BE2C (cell line): Measurements from ENCODE around the gene ZNF230. TPM values are rescaled to one million over a fixed set of nuclear protein-coding genes. Genes with fewer than 3 reads are reported as not detected.

Experiments used
- DNase-seq: peaks from one replicate; pipeline ENCODE4 v3.0.0-alpha.2; 2020
- H3K27me3 ChIP-seq: fragments of 250-450 bp; sonication (Bioruptor Pico); 2 replicates; pipeline ENCODE4 v1.5.1; 2020; ENCODE audit warnings: mild to moderate bottlenecking
- H3K36me3 ChIP-seq: fragments of 250-450 bp; sonication (Bioruptor Pico); 2 replicates; pipeline ENCODE4 v1.5.1; 2020; ENCODE audit warnings: mild to moderate bottlenecking
- H3K4me1 ChIP-seq: fragments of 250-450 bp; sonication (Bioruptor Pico); 2 replicates; pipeline ENCODE4 v1.5.1; 2020
- H3K4me3 ChIP-seq: 2 replicates; pipeline ENCODE4 v1.5.1; 2011; ENCODE audit warnings: low read depth, low read length
- H3K9me3 ChIP-seq: fragments of 250-450 bp; sonication (Bioruptor Pico); 2 replicates; pipeline ENCODE4 v1.5.1; 2020
- polyA plus RNA-seq: library from polyadenylated mRNA; unstranded; fragments of >200 nt; gene quantifications from one replicate; pipeline ENCODE4 v1.2.1, GENCODE V29; 2012; ENCODE audit warnings: low read depth, missing spikeins; ENCODE audit not compliant: insufficient read length, insufficient read depth
- TF ChIP-seq, protein P1 (sequence below): IDR thresholded peaks from 2 replicates; pipeline ENCODE4 v1.5.1; 2012; ENCODE audit warnings: mild to moderate bottlenecking, low read depth, low read length

The ZNF230 gene
- polyA plus RNA-seq = 1.2 TPM

DNA sequence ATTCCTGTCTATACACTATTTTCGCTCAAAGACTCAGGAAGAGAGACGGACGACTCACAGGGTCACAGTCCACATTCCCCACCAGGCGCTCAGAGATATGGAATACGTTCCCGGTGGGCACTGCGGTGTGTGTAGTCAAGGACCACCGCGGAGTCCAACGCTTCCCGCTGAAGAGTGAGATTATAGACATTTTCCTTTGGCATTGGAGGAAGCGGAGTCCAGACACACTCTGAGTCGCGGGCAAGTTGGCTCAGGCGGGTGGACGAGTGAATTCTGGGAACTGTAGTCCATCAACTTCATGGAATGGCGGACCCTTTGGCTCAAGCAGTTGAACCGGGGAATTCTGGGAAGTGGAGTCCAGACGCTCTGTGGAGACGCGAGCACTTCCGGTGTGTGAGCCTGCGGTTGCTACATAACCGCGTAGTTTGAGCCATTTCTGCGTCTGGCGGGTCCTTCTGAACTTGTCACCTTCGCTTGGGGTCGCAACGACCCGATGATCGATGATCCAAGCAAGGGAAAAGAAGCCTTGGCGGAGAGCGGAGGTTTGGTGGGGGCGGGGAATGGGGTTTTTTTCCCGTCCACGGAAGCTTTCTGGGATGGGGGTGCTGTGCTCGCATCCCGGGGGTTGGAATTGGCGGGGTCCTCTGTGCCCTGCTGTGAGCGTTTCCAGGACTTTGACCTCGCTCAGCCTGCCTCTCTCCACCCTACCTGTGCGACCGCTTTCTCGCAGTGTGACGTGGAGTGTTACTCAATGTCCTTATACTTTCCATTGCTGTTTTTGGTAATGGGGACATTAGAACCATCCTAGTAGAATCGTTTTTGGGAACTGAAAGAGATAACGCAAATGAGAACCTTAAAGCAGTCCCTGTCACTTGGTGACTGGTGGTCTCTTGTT, at the start of gene ZNF230:
TSS of gene ZNF230 (plus strand) at position 392 of the 895 bp plus-strand sequence. CDS start 4,122 bp downstream, outside the sequence.
- no peaks in the 10 kb centered on the region for H3K27me3 ChIP-seq
- peak within 1 kb of the TSS; percentile 91 for H3K4me3 ChIP-seq
- H3K9me3 ChIP-seq = no peaks in the 10 kb centered on the region
- no peaks in the 10 kb centered on the region for H3K4me1 ChIP-seq
- TF ChIP-seq, protein P1, sequence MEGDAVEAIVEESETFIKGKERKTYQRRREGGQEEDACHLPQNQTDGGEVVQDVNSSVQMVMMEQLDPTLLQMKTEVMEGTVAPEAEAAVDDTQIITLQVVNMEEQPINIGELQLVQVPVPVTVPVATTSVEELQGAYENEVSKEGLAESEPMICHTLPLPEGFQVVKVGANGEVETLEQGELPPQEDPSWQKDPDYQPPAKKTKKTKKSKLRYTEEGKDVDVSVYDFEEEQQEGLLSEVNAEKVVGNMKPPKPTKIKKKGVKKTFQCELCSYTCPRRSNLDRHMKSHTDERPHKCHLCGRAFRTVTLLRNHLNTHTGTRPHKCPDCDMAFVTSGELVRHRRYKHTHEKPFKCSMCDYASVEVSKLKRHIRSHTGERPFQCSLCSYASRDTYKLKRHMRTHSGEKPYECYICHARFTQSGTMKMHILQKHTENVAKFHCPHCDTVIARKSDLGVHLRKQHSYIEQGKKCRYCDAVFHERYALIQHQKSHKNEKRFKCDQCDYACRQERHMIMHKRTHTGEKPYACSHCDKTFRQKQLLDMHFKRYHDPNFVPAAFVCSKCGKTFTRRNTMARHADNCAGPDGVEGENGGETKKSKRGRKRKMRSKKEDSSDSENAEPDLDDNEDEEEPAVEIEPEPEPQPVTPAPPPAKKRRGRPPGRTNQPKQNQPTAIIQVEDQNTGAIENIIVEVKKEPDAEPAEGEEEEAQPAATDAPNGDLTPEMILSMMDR = no peak
- H3K36me3 ChIP-seq = peaks cover 1% of the 10 kb centered on the region; the same call in 1 of the 2 replicates
- peak; percentile 90 for DNase-seq

DNA sequence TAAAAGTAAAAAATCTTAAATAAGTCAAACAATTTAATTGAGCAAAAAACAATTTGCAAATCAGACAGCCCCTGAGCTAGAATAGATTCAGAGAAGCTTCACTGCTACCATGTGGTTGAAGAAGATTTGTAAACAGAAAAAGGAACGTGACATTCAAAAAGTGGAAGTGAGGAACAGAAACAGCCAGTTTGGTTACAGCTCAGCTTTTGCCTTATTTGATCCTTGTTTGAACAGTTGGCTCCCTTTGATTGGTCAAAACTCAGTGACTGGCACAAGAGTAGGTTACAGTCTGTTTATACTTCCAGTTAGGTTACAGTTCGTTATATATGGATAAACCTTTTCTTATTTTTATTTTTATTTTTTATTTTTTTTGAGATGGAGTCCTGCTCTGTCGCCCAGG, 45.9 kb upstream of the ZNF230 start:
- Histone ChIP-seq H3K4me1 (no peaks in the 10 kb centered on the region), H3K9me3 (no peaks in the 10 kb centered on the region; the same call in 1 of the 2 replicates), H3K27me3 (no peaks in the 10 kb centered on the region), H3K4me3 (no peak overlapping the region), H3K36me3 (no peaks in the 10 kb centered on the region; the same call in 1 of the 2 replicates)
- no peak for DNase-seq
- TF ChIP-seq, protein P1 = no peak

DNA sequence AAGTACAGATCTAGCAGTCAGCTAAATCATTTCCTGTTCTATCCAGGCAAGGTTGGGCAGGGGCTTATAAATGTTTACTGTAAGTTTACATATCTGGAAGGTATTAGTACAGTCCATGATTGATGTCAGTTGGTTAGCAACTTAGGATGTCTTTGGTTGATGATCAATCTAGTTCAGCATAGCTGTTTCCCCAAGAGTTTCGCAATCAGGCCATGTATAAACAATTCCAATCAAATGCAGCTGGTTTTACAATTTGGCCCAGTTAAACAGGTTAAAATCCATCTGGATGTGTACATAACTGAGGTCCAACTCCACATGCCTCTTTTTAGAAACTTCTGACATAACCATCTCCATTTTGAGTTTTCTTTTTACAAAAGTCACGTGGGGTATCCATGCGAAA, 44.9 kb upstream of the ZNF230 start:
- DNase-seq = no peak
- Histone ChIP-seq H3K4me1 (no peaks in the 10 kb centered on the region), H3K4me3 (no peak overlapping the region), H3K36me3 (no peaks in the 10 kb centered on the region; the same call in 1 of the 2 replicates), H3K27me3 (no peaks in the 10 kb centered on the region), H3K9me3 (no peaks in the 10 kb centered on the region; the same call in none of the 2 replicates)
- TF ChIP-seq, protein P1 = no peak

DNA sequence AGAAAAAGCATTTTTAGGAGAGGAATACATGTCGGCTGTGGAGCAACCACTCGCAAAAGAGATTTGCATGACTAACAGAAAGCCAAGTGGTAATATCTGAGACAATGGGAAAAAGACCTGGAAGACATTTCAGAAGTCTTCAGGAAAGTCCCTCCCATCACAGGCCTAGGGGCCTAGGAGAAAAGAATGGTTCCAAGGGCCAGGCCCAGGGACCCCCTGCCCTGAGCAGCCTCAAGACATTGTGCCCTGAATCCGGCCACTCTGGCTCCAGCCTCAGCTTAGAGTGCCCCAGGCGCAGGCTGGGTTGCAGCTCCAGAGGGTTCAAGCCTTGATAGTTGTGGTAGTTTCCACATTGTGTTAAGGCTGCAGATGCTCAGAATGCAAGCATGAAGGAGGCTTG, 42.3 kb upstream of the ZNF230 start:
- TF ChIP-seq, protein P1 = no peak
- Histone ChIP-seq H3K4me3 (no peak overlapping the region), H3K36me3 (peaks cover 12% of the 10 kb centered on the region), H3K4me1 (no peaks in the 10 kb centered on the region), H3K9me3 (no peaks in the 10 kb centered on the region; the same call in 1 of the 2 replicates), H3K27me3 (no peaks in the 10 kb centered on the region)
- no peak for DNase-seq

DNA sequence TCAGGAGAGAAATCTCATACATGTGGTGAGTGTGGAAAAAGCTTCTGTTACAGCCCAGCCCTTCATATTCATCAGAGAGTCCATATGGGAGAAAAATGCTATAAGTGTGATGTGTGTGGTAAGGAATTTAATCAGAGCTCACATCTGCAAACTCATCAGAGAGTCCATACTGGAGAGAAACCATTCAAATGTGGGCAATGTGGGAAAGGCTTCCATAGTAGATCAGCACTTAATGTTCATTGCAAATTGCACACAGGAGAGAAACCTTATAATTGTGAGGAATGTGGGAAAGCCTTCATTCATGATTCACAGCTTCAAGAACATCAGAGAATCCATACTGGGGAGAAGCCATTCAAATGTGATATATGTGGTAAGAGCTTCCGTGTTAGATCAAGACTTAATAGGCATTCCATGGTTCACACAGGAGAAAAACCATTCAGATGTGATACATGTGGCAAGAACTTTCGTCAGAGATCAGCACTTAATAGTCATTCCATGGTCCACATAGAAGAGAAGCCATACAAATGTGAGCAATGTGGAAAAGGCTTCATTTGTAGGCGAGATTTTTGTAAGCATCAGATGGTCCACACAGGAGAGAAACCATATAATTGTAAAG, 36.6 kb upstream of the ZNF230 start:
- no peaks in the 10 kb centered on the region; the same call in none of the 2 replicates for H3K9me3 ChIP-seq
- no peak for DNase-seq
- peaks cover 60% of the 10 kb centered on the region for H3K36me3 ChIP-seq
- TF ChIP-seq, protein P1 = no peak
- no peaks in the 10 kb centered on the region for H3K4me1 ChIP-seq
- H3K4me3 ChIP-seq = no peak overlapping the region
- H3K27me3 ChIP-seq = no peaks in the 10 kb centered on the region
